ENCODE measurements around the gene MINDY4.

The MINDY4 gene

DNA sequence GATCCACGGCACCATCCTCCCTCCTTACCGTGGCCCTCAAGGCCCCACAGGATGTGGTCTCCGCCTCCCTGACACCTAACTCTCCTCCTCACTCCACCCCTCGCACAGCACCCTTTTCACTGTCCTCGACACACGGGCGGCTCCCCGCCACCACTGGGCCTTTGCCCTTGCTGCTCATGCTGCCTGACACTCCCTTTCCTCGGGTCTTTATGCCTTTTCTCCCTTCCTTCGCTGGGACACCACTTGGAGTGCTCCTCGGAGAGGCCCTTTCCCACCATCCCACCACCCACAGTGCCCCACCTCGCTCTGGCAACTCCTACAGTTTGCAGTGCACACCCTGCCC is 27.2 kb upstream of the MINDY4 start:
- H3K4me1 ChIP-seq (ENCODE audit: control insufficient read depth, insufficient read depth, low read length): no peaks in the 10 kb centered on the region
- no peak overlapping the region for H3K4me2 ChIP-seq (ENCODE audit: low read length)
- no peak overlapping the region for H3K4me3 ChIP-seq (ENCODE audit: low read length)
- H3K9me3 ChIP-seq (replicated peaks; ENCODE audit: low read length): no peaks in the 10 kb centered on the region
- H3K9ac ChIP-seq (ENCODE audit: low read depth, low read length): no peak overlapping the region
- H3K36me3 ChIP-seq (ENCODE audit: insufficient read depth, low read length): no peaks in the 10 kb centered on the region
- peaks cover 33% of the 10 kb centered on the region for H3K27me3 ChIP-seq (ENCODE audit: control insufficient read depth, insufficient read depth, low read length)

DNA sequence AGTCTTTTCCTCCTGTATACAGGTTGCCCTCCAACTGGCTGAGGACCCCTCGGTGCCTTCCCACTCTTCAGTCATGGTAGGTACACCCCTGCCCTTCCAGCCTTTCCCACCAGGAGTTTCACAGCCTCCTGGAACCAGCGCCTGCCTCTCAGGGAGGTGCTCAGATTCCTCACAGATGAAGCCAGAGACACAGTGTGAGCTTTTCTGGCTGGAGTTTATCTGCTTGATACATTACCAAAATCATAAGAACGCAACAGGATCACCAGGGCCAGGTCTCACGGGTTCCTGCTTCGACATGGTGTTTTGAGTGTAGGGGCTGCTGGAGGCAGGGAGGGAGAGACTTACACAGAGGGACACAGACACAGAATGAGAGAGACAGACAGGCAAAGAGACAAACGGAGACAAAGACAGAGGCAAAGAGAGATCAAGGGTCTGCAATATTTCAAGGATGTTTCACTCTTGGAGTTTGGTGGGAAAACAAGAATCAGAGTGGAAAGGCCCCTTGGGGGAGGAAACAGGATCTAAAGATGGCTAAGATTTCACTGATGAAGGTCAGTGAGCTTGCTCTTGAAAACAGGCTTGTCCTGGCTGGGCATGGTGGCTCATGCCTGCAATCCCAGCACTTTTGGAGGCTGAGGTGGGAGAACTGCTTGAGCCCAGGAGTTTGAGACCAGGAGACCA is 25.8 kb upstream of the MINDY4 start:
- no peak overlapping the region for H3K4me2 ChIP-seq (ENCODE audit: low read length)
- no peaks in the 10 kb centered on the region for H3K36me3 ChIP-seq (ENCODE audit: insufficient read depth, low read length)
- H3K9ac ChIP-seq (ENCODE audit: low read depth, low read length): no peak overlapping the region
- no peak overlapping the region for H3K4me3 ChIP-seq (ENCODE audit: low read length)
- H3K9me3 ChIP-seq (replicated peaks; ENCODE audit: low read length): no peaks in the 10 kb centered on the region
- H3K4me1 ChIP-seq (ENCODE audit: control insufficient read depth, insufficient read depth, low read length): peaks cover 3% of the 10 kb centered on the region
- H3K27me3 ChIP-seq (ENCODE audit: control insufficient read depth, insufficient read depth, low read length): peaks cover 24% of the 10 kb centered on the region

DNA sequence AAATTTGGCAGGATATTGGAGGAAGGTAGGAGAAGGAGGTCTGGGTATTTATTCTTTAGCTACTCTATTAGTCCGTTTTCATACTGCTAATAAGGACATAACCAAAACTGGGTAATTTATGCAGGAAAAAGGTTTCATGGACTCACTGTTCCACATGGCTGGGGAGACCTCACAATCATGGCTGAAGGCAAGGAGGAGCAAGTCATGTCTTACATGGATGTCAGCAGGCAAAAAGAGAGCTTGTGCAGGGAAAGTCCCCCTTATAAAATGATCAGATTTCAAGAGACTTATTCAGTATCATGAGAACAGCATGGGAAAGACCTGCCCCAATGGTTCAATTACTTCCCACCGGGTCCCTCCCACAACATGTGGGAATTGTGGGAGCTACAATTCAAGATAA is 21.2 kb upstream of the MINDY4 start:
- H3K4me3 ChIP-seq (ENCODE audit: low read length): no peak overlapping the region
- peaks cover 23% of the 10 kb centered on the region for H3K27me3 ChIP-seq (ENCODE audit: control insufficient read depth, insufficient read depth, low read length)
- H3K4me2 ChIP-seq (ENCODE audit: low read length): no peak overlapping the region
- H3K9me3 ChIP-seq (replicated peaks; ENCODE audit: low read length): no peaks in the 10 kb centered on the region
- H3K9ac ChIP-seq (ENCODE audit: low read depth, low read length): no peak overlapping the region
- peaks cover 31% of the 10 kb centered on the region for H3K4me1 ChIP-seq (ENCODE audit: control insufficient read depth, insufficient read depth, low read length)
- no peaks in the 10 kb centered on the region for H3K36me3 ChIP-seq (ENCODE audit: insufficient read depth, low read length)

DNA sequence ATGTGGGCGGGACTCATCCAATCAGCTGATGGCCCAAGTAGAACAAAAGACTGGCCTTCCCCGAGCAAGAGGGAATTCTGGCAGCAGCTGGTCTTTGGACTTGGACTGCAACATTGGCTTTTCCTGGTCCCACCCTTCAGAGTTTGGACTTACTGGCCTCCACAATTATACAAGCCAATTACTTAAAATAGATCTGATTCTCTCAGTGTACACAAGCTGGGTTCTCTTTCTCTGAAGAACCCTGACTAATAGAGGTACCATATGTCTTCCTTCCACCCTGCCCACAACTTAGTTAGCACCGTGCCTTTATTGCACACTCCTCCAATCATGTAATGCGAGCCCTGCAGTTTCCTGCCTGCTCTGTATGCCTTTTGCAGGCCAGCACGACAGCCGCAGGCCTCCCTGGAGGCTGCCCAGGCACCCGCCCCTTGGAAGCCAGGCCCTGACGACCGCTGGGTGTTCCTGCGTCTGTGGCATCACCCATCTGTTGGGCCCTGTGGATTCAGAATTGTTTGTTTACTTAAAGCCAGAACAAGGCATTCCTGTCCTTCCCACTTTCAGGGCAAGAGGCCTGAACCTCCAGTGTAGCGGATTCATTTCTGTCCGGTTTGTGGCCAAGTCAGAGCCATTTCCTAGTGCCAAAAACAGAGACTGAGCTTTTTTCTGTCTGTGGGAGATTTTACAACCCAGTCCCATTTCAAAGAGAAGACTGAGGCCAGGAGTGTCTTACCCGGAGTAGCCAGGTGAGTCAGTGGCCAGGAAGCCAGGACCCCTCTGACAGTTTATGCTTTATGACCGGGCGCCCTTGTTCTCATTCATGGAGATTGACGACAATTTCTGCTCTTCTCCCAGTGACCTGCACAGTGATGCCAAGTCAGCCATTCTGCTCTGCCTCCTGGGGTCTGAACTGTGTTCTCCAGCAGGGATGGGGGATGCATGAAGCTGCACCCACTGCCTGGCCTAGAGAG is 20.2 kb upstream of the MINDY4 start:
- H3K9me3 ChIP-seq (replicated peaks; ENCODE audit: low read length): no peaks in the 10 kb centered on the region
- peak overlapping the region; percentile 51 for H3K4me2 ChIP-seq (ENCODE audit: low read length)
- H3K4me1 ChIP-seq (ENCODE audit: control insufficient read depth, insufficient read depth, low read length): peaks cover 31% of the 10 kb centered on the region
- H3K36me3 ChIP-seq (ENCODE audit: insufficient read depth, low read length): no peaks in the 10 kb centered on the region
- H3K4me3 ChIP-seq (ENCODE audit: low read length): peak overlapping the region; percentile 29
- H3K9ac ChIP-seq (ENCODE audit: low read depth, low read length): peak overlapping the region; percentile 32
- peaks cover 27% of the 10 kb centered on the region for H3K27me3 ChIP-seq (ENCODE audit: control insufficient read depth, insufficient read depth, low read length)

DNA sequence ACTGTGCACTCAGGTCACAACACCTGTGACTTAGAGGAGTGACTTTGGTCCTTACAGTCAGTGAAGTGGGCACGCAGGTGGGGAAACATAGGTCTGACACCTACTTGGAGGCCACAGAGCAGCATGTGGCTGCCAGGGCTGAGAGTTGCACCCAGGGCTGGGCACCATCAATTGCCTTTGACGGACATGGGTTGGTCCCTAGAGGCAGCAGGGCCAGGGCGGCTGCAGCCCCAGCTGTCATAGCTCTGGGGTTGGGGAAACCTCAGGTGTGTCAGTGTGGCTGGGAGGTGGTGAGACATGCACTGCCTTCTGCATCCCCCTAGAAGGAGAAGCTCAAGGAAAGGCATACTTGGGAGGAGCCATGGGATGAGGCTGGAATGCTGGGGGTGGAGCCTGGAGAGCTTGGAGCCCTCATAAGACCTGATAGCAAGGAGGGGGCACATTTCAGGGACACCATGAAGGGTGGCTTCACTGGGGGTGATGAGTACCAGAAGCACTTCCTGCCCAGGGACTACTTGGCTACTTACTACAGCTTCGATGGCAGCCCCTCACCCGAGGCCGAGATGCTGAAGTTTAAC is 19.4 kb upstream of the MINDY4 start, which contains the start of gene INMT:
Gene INMT, plus strand, starts transcription at position 440 of the 578 bp plus-strand sequence. Its CDS starts 16 bp downstream, at position 456.
- H3K36me3 ChIP-seq (ENCODE audit: insufficient read depth, low read length): no peaks in the 10 kb centered on the region
- H3K4me1 ChIP-seq (ENCODE audit: control insufficient read depth, insufficient read depth, low read length): peaks cover 31% of the 10 kb centered on the region
- H3K27me3 ChIP-seq (ENCODE audit: control insufficient read depth, insufficient read depth, low read length): peaks cover 27% of the 10 kb centered on the region
- peak within 1 kb of the TSS; percentile 51 for H3K4me2 ChIP-seq (ENCODE audit: low read length)
- no peaks in the 10 kb centered on the region for H3K9me3 ChIP-seq (replicated peaks; ENCODE audit: low read length)
- H3K4me3 ChIP-seq (ENCODE audit: low read length): peak within 1 kb of the TSS; percentile 29
- peak within 1 kb of the TSS; percentile 32 for H3K9ac ChIP-seq (ENCODE audit: low read depth, low read length)

DNA sequence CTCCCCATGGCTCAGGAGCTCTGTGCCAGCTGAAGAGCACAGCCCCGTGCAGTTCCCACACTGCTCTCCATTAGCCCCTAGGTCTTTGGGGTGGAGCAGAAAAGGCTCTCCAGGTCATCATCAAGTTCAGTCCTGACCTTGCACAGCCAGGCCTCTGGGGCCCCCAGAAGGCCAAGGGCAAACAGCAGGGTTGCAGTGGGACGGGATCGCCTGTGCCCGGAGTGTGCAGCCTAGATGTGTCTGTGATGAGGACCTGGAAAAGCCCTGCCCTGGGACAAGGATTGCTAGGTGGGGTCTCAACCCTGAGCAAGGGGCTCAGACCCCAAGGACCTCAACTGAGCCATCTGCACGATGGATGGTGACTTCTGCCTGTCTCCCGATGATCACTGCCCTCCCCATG is 18.7 kb upstream of the MINDY4 start:
- no peaks in the 10 kb centered on the region for H3K9me3 ChIP-seq (replicated peaks; ENCODE audit: low read length)
- no peak overlapping the region for H3K4me2 ChIP-seq (ENCODE audit: low read length)
- no peak overlapping the region for H3K4me3 ChIP-seq (ENCODE audit: low read length)
- H3K27me3 ChIP-seq (ENCODE audit: control insufficient read depth, insufficient read depth, low read length): peaks cover 26% of the 10 kb centered on the region
- H3K4me1 ChIP-seq (ENCODE audit: control insufficient read depth, insufficient read depth, low read length): peaks cover 31% of the 10 kb centered on the region
- no peaks in the 10 kb centered on the region for H3K36me3 ChIP-seq (ENCODE audit: insufficient read depth, low read length)
- no peak overlapping the region for H3K9ac ChIP-seq (ENCODE audit: low read depth, low read length)

DNA sequence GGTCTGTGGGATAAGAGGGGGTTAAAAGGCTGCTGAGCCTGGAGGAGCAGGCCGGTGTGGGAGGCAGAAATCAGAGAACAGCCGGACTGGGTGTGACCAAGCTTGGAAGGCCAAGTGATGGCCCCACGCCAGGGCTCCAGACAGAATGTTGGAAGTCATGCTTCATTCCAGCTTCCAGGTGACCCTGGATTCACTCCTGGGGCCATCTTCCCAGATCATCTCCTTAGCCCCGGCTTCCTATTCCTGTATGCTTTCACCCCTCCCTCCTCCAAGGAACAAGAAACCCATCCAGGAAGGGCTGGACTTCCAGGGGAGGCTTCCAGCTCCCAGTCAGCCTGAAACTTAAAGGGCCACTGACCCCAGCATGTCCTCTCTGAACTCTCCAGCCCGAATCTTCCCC is 18.2 kb upstream of the MINDY4 start:
- Histone ChIP-seq H3K4me1 (ENCODE audit: control insufficient read depth, insufficient read depth, low read length) (peaks cover 31% of the 10 kb centered on the region), H3K36me3 (ENCODE audit: insufficient read depth, low read length) (no peaks in the 10 kb centered on the region), H3K9ac (ENCODE audit: low read depth, low read length) (no peak overlapping the region), H3K27me3 (ENCODE audit: control insufficient read depth, insufficient read depth, low read length) (peaks cover 29% of the 10 kb centered on the region), H3K4me2 (ENCODE audit: low read length) (peak overlapping the region; percentile 13), H3K4me3 (ENCODE audit: low read length) (no peak overlapping the region), H3K9me3 (replicated peaks; ENCODE audit: low read length) (no peaks in the 10 kb centered on the region)

DNA sequence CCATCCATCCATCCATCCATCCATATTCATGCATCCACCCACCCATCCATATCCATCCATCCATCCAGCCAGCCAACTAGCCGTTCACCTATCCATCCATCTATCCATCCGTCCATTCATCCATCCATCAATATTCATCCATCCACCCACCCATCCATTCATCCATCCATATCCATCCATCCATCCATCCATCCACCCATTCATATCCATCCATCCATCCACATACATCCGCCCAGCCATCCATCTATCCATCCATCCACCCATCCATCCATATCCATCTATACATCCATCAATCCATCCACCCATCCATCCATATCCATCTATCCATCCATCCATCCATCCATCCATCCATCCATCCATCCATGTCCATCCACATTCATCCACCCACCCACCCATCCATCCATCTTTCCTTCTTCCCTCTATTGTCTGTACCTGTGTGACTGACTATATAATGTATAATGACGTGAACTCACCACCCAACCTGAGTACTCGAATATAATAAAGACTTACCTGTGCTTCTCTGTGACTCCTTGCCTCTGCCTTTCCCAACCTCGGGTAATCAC is 16.8 kb upstream of the MINDY4 start:
- Histone ChIP-seq H3K4me2 (ENCODE audit: low read length) (no peak overlapping the region), H3K27me3 (ENCODE audit: control insufficient read depth, insufficient read depth, low read length) (peaks cover 29% of the 10 kb centered on the region), H3K9ac (ENCODE audit: low read depth, low read length) (no peak overlapping the region), H3K4me3 (ENCODE audit: low read length) (no peak overlapping the region), H3K36me3 (ENCODE audit: insufficient read depth, low read length) (no peaks in the 10 kb centered on the region), H3K4me1 (ENCODE audit: control insufficient read depth, insufficient read depth, low read length) (peaks cover 31% of the 10 kb centered on the region), H3K9me3 (replicated peaks; ENCODE audit: low read length) (no peaks in the 10 kb centered on the region)

DNA sequence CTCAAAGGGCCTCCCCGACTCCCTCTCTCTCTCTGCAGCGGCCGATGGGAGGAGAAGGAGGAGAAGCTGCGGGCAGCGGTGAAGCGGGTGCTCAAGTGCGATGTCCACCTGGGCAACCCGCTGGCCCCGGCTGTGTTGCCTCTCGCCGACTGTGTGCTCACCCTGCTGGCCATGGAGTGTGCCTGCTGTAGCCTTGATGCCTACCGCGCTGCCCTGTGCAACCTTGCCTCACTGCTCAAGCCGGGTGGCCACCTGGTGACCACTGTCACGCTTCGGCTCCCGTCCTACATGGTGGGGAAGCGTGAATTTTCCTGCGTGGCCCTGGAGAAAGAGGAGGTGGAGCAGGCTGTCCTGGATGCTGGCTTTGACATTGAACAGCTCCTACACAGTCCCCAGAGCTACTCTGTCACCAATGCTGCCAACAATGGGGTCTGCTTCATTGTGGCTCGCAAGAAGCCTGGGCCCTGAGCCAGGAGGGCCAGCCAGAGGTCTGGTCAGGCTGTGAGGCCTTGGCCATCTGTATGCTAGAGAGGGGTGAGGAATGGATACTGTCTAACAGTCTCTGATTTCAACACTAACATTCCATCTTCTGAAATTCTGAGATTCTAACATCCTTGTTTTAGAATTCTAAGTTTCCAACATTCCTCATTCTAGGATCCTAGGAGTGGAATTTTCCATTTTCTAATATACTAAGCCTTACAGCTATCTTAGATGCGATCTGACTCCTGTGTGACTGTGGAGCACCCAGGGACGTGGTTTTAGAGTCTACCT is 15.6 kb upstream of the MINDY4 start:
- peaks cover 26% of the 10 kb centered on the region for H3K4me1 ChIP-seq (ENCODE audit: control insufficient read depth, insufficient read depth, low read length)
- H3K9ac ChIP-seq (ENCODE audit: low read depth, low read length): no peak overlapping the region
- H3K36me3 ChIP-seq (ENCODE audit: insufficient read depth, low read length): no peaks in the 10 kb centered on the region
- no peak overlapping the region for H3K4me2 ChIP-seq (ENCODE audit: low read length)
- H3K4me3 ChIP-seq (ENCODE audit: low read length): no peak overlapping the region
- peaks cover 37% of the 10 kb centered on the region for H3K27me3 ChIP-seq (ENCODE audit: control insufficient read depth, insufficient read depth, low read length)
- H3K9me3 ChIP-seq (replicated peaks; ENCODE audit: low read length): no peaks in the 10 kb centered on the region

DNA sequence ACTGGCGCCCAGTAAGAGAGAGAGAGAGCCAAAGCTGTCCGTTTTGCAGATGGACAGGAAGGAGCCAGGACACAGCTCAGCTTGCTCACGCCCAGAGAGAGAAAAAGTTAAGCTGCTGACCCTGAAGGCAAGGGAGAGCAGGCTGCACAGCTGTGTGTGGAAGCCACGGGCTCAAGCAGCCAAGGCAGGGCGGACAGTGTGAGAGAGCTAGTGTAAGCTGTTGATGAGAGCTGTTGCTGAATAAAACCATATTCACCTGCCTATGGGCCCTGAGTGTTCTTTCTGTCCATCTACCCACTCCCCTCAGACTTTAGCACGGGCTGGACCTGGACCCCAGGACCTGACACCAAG is 13.9 kb upstream of the MINDY4 start:
- Histone ChIP-seq H3K27me3 (ENCODE audit: control insufficient read depth, insufficient read depth, low read length) (peaks cover 51% of the 10 kb centered on the region), H3K9ac (ENCODE audit: low read depth, low read length) (no peak overlapping the region), H3K9me3 (replicated peaks; ENCODE audit: low read length) (no peaks in the 10 kb centered on the region), H3K4me2 (ENCODE audit: low read length) (no peak overlapping the region), H3K36me3 (ENCODE audit: insufficient read depth, low read length) (no peaks in the 10 kb centered on the region), H3K4me3 (ENCODE audit: low read length) (no peak overlapping the region), H3K4me1 (ENCODE audit: control insufficient read depth, insufficient read depth, low read length) (peaks cover 10% of the 10 kb centered on the region)

Measured in skeletal muscle satellite cell (primary cell).